T-cell (primary cell): ENCODE data around the gene PHF10. TPM values are rescaled to one million over a fixed set of nuclear protein-coding genes. Genes with fewer than 3 reads are reported as not detected.

Experiments used
- ATAC-seq, 4 experiments: fragments of 200-7000 bp in 3 of 4; fragments of 150-1000 bp in 1 of 4; cut with Tn5 transposase; replicated peaks in 1 of 4; 1 replicate in 3 of 4; 2 replicates in 1 of 4; pipeline ENCODE4 v1.10.0; 2021; ENCODE audit warnings: moderate library complexity in 3 of 4, mild to moderate bottlenecking in 2 of 4, moderate number of reproducible peaks in 1 of 4
- CTCF ChIA-PET, 2 donors: fragments of 300-600 bp; sonication (Branson Sonifier 250); formaldehyde crosslinking; loops; one replicate each; lab custom pipeline; 2022; ENCODE audit warnings: antibody characterized with exemption in 2 of 2; lab: Charles Lee
- POLR2A ChIA-PET, 2 donors: fragments of 300-600 bp; sonication (Branson Sonifier 250); formaldehyde crosslinking; loops; one replicate each; lab custom pipeline; 2022; ENCODE audit warnings: antibody characterized with exemption in 2 of 2; lab: Charles Lee
- DNase-seq, 35 experiments: peaks; one replicate each; pipeline versions ENCODE4 v3.0.0 to v3.0.0-alpha.2; 2013 to 2023
- H3K27ac ChIP-seq: one replicate; pipeline ENCODE4 v1.5.1; 2013; ENCODE audit warnings: low read length
- H3K27me3 ChIP-seq, 2 experiments: replicated peaks in 1 of 2; 1 replicate in 1 of 2; 2 replicates in 1 of 2; pipeline versions ENCODE4 v1.6.1 to v1.7.0; 2013; ENCODE audit warnings: low read length in 1 of 2, mixed read lengths in 1 of 2; ENCODE audit not compliant: control insufficient read depth in 2 of 2, insufficient read depth in 2 of 2; ENCODE audit errors: extremely low read depth in 1 of 2
- H3K36me3 ChIP-seq, 2 donors: 1 replicate in 1 of 2; 2 replicates in 1 of 2; pipeline versions ENCODE4 v1.6.1 to v1.7.0; 2013; ENCODE audit warnings: low read length in 1 of 2; ENCODE audit not compliant: control insufficient read depth in 2 of 2, insufficient read depth in 1 of 2; ENCODE audit errors: extremely low read depth in 1 of 2
- H3K4me1 ChIP-seq, 2 experiments: 1 replicate in 1 of 2; 2 replicates in 1 of 2; pipeline versions ENCODE4 v1.6.1 to v1.7.0; 2013; ENCODE audit warnings: low read length in 2 of 2, mixed read lengths in 1 of 2; ENCODE audit not compliant: insufficient read depth in 2 of 2, control insufficient read depth in 1 of 2; ENCODE audit errors: extremely low read depth in 1 of 2
- H3K4me3 ChIP-seq, 2 donors: 1 replicate in 1 of 2; 2 replicates in 1 of 2; pipeline versions ENCODE4 v1.5.1 to v1.7.0; 2013; ENCODE audit warnings: mild to moderate bottlenecking in 2 of 2, low read length in 1 of 2, moderate library complexity in 1 of 2; ENCODE audit not compliant: control insufficient read depth in 1 of 2; ENCODE audit errors: extremely low read depth in 1 of 2
- H3K9me3 ChIP-seq: 2 replicates; pipeline ENCODE4 v1.7.0; 2013
- H3K27ac Mint-ChIP-seq, 2 donors: one replicate each; pipeline ENCODE4 v1.8.0; 2020 to 2021; ENCODE audit warnings: mild to moderate bottlenecking in 2 of 2, mixed read lengths in 2 of 2
- H3K27me3 Mint-ChIP-seq, 2 donors: one replicate each; pipeline ENCODE4 v1.8.0; 2021 to 2022; ENCODE audit warnings: mixed read lengths in 2 of 2
- H3K36me3 Mint-ChIP-seq: one replicate; pipeline ENCODE4 v1.8.0; 2021; ENCODE audit warnings: mixed read lengths
- H3K4me1 Mint-ChIP-seq, 3 donors: one replicate each; pipeline ENCODE4 v1.8.0; 2020 to 2022; ENCODE audit warnings: mixed read lengths in 3 of 3, mild to moderate bottlenecking in 1 of 3
- H3K4me3 Mint-ChIP-seq, 3 donors: one replicate each; pipeline ENCODE4 v1.8.0; 2020 to 2022; ENCODE audit warnings: mild to moderate bottlenecking in 3 of 3, mixed read lengths in 3 of 3, moderate library complexity in 3 of 3
- H3K9me3 Mint-ChIP-seq, 3 donors: one replicate each; pipeline ENCODE4 v1.8.0; 2020 to 2022; ENCODE audit warnings: mixed read lengths in 3 of 3
- WGBS: methylation state at CpG from one replicate; pipeline ENCODE4 v1.1.5; 2013; ENCODE audit warnings: missing lambda C conversion rate; ENCODE audit not compliant: insufficient coverage; 5-methylcytosine and 5-hydroxymethylcytosine counted together
- total RNA-seq, 35 experiments: library from RNA in 6 of 35; stranded (reverse) in 6 of 35; fragments of 120-200 nt in 1 of 35; gene quantifications; one replicate each; pipeline versions ENCODE4 v1.2.1 to v1.2.4 and lab custom pipeline; 2013 to 2026

The PHF10 gene
- total RNA-seq, 5 donors from 2014 or later (not counting 1 experiment from before 2014, with no cell fraction given), result 77.8 to 94.1 (median 85.5) TPM

DNA sequence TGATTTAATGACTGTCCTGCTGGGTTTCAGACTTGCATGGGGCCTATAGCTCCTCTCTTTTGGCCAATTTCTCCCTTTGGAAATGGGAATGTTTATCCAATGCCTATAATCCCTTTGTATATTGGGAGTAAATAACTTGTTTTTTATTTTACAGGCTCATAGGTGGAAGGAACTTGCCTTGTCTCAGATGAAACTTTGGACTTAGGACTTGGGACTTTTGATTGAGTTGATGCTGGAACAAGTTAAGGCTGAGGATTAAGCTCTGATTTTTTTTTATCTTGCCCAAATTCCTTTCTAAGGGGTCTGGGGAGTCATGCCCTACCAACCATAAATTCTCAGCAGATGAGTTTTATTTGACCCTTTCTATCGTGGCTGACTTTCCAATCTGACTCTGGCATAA is 46.0 kb downstream of the PHF10 start:
- no peak overlapping the region for H3K27ac Mint-ChIP-seq
- ChIA-PET CTCF (no interaction called here), POLR2A (no interaction called here)
- no peak overlapping the region for H3K4me3 ChIP-seq
- ATAC-seq (no peak), DNase-seq (no peak)
- H3K4me1 Mint-ChIP-seq, result peaks cover 0 to 6% (median 2%) of the 10 kb centered on the region in 3 donors
- H3K36me3 Mint-ChIP-seq, result peaks cover 69% of the 10 kb centered on the region
- H3K9me3 ChIP-seq, result no peaks in the 10 kb centered on the region
- WGBS, result 75% methylated on average over 1 of the region's 1 CpG
- H3K27ac ChIP-seq, result no peak overlapping the region
- H3K4me3 Mint-ChIP-seq, result no peak overlapping the region
- H3K27me3 Mint-ChIP-seq, result no peaks in the 10 kb centered on the region
- H3K4me1 ChIP-seq, result no peaks in the 10 kb centered on the region
- H3K36me3 ChIP-seq, result no peaks in the 10 kb centered on the region
- H3K27me3 ChIP-seq, result no peaks in the 10 kb centered on the region
- H3K9me3 Mint-ChIP-seq, result peaks cover 0 to 15% (median 8%) of the 10 kb centered on the region in 3 donors

DNA sequence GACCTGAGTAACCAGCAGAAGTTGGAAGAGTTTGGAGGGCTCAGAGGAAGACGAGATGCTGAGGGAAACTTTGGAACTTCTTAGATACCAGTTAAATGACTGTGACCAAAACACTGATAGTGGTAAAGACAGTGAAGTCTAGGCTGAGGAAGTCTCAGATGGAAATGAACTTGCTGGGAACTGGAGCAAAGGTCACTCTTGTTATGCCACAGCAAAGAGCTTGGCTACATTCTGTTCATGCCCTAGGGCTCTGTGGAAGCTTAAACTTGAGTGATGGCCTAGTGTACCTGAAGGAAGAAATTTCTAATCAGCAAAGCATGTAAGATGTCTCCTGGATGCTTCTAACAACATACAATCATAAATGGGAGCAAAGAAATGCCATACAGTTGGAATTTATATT is 47.2 kb downstream of the PHF10 start:
- Mint-ChIP-seq H3K4me3 (no peak overlapping the region), H3K9me3 (peaks cover 0 to 15% (median 8%) of the 10 kb centered on the region in 3 donors), H3K27ac (no peak overlapping the region), H3K36me3 (peaks cover 64% of the 10 kb centered on the region), H3K27me3 (no peaks in the 10 kb centered on the region), H3K4me1 (peaks cover 0 to 3% (median under 1%) of the 10 kb centered on the region in 3 donors)
- H3K4me3 ChIP-seq, result no peak overlapping the region
- H3K36me3 ChIP-seq, result no peaks in the 10 kb centered on the region
- 80% methylated on average over 1 of the region's 1 CpG for WGBS
- H3K27me3 ChIP-seq, result no peaks in the 10 kb centered on the region
- no peaks in the 10 kb centered on the region for H3K4me1 ChIP-seq
- H3K27ac ChIP-seq, result no peak overlapping the region
- DNase-seq, result no peak
- ATAC-seq, result no peak
- ChIA-PET CTCF (no interaction called here), POLR2A (no interaction called here)
- H3K9me3 ChIP-seq, result no peaks in the 10 kb centered on the region

DNA sequence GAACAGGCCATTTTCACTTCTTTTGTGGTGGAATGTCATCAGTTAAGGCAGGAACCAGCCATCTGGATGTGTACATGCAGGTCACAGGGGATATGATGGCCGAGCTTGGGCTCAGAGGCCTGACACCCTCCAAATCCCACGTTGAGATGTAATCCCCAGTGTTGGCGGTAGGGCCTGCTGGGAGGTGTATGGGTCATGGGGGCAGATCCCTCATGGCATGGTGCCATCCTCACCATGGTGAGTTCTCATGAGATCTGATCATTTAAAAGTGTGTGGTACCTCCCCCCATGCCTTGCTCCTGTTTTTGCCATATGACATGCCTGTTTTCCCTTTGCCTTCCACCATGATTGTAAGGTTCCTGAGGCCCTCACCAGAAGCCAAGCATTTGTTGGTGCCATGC is 49.3 kb downstream of the PHF10 start:
- peaks cover 53% of the 10 kb centered on the region for H3K36me3 Mint-ChIP-seq

DNA sequence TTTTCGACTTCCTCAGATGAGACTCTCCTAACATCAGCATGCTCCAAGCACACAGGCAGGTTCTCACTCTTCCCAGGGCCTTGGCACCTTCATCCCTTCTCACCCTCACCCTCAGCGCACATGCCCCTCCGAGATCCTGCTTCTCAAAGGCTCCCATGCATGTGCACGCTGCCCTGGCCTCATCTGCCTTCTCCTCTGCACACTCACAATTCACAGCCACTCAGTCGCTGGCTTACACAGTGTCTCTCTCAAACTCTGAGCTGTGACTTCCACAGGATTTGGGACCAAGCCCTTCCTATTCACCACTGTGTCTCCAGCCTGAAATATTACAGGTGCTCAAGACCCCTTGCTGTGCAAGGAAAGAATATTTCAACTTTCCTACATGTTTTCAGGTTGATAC is 52.7 kb downstream of the PHF10 start:
- H3K36me3 ChIP-seq, result peaks cover 4 to 11% of the 10 kb centered on the region in 2 donors
- no peak overlapping the region for H3K27ac ChIP-seq
- peaks cover 0 to 16% (median 7%) of the 10 kb centered on the region in 3 donors for H3K4me1 Mint-ChIP-seq
- ATAC-seq, result no peak
- no peaks in the 10 kb centered on the region for H3K4me1 ChIP-seq
- H3K4me3 ChIP-seq, result no peak overlapping the region
- ChIA-PET CTCF (no interaction called here), POLR2A (no interaction called here)
- peaks cover 51% of the 10 kb centered on the region for H3K36me3 Mint-ChIP-seq
- H3K27me3 Mint-ChIP-seq, result no peaks in the 10 kb centered on the region
- no peaks in the 10 kb centered on the region for H3K9me3 ChIP-seq
- H3K27me3 ChIP-seq, result no peaks in the 10 kb centered on the region
- no peak overlapping the region for H3K4me3 Mint-ChIP-seq
- no peak for DNase-seq
- no peak overlapping the region for H3K27ac Mint-ChIP-seq
- 92% methylated on average over 5 of the region's 5 CpGs for WGBS
- H3K9me3 Mint-ChIP-seq, result no peaks in the 10 kb centered on the region

More for the DNA sequence above, 49.3 kb downstream of the PHF10 start:
- Histone ChIP-seq H3K9me3 (no peaks in the 10 kb centered on the region), H3K4me3 (no peak overlapping the region), H3K4me1 (no peaks in the 10 kb centered on the region), H3K27me3 (no peaks in the 10 kb centered on the region), H3K36me3 (peaks cover 0 to 2% of the 10 kb centered on the region in 2 donors), H3K27ac (no peak overlapping the region)
- DNase-seq (no peak), ATAC-seq (no peak)
- CTCF ChIA-PET, result no interaction called here
- H3K4me3 Mint-ChIP-seq, result no peak overlapping the region
- H3K27ac Mint-ChIP-seq, result no peak overlapping the region
- POLR2A ChIA-PET, result no interaction called here
- no peaks in the 10 kb centered on the region for H3K27me3 Mint-ChIP-seq
- WGBS, result 90% methylated on average over 2 of the region's 3 CpGs
- peaks cover 0 to 7% (median 3%) of the 10 kb centered on the region in 3 donors for H3K4me1 Mint-ChIP-seq
- H3K9me3 Mint-ChIP-seq, result peaks cover 0 to 1% (median 0%) of the 10 kb centered on the region in 3 donors

DNA sequence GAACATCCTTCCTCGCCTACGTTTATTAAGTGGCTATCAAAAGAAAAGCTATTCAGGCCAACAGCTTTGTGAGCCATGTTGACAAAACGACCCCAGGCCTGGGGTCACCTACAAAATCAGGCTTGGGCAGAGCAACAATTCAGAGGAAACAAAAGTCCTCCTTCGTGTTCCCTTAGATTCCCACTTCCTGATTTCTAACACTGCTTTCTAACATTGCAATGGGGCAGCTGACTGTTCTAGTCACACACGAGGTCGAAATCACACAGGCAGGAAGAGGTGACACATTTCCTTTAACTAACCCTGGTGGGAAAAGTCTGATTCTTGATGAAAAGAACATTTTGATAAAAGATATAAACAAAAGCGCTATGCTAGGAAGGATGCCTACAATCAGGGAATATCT is 54.4 kb downstream of the PHF10 start:
- Histone ChIP-seq H3K27ac (no peak overlapping the region), H3K9me3 (no peaks in the 10 kb centered on the region), H3K4me1 (no peaks in the 10 kb centered on the region), H3K4me3 (no peak overlapping the region), H3K27me3 (no peaks in the 10 kb centered on the region), H3K36me3 (peaks cover 4 to 11% of the 10 kb centered on the region in 2 donors)
- CTCF ChIA-PET, result interaction anchor here (0.6 to 0.8 kb wide), 2 partner anchors 31 to 261 kb away, joined by 3 to 4 read pairs; no protein-coding TSS in a partner anchor
- no peak overlapping the region for H3K4me3 Mint-ChIP-seq
- peak overlapping the region in 1 of 2 donors; percentile 16 for H3K27ac Mint-ChIP-seq
- no peak for DNase-seq
- 67% methylated on average over 3 of the region's 7 CpGs for WGBS
- H3K4me1 Mint-ChIP-seq, result peaks cover 0 to 16% (median 7%) of the 10 kb centered on the region in 3 donors
- no peaks in the 10 kb centered on the region for H3K9me3 Mint-ChIP-seq
- POLR2A ChIA-PET, result interaction anchor here in 1 of 2 donors (0.6 kb wide), 1 partner anchor 38 kb away, joined by 14 read pairs; no protein-coding TSS in a partner anchor
- no peaks in the 10 kb centered on the region for H3K27me3 Mint-ChIP-seq
- ATAC-seq, result no peak
- H3K36me3 Mint-ChIP-seq, result peaks cover 51% of the 10 kb centered on the region

DNA sequence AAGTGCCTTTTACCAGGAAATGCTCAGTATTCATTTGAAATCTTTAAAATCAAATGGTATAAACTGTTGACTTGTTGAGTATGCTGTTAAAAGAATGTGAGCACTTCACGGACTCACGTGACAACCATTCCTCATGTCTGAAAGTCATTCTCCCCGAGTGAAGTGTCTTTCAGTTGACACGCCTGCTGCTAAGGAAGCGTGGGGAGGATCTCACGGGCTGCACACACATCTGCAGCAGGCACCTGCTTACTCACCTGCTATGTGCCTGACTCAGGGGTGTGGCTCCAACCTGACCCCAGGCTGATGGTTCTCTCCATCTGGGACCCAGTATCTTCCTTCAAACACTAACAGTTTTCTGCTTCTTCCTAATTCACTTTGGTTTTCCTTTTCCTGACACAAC is 55.2 kb downstream of the PHF10 start:
- H3K4me1 Mint-ChIP-seq, result peaks cover 0 to 16% (median 7%) of the 10 kb centered on the region in 3 donors
- no peaks in the 10 kb centered on the region for H3K9me3 Mint-ChIP-seq
- DNase-seq (no peak), ATAC-seq (no peak)
- no peaks in the 10 kb centered on the region for H3K27me3 ChIP-seq
- no peaks in the 10 kb centered on the region for H3K9me3 ChIP-seq
- no peak overlapping the region for H3K4me3 ChIP-seq
- H3K36me3 Mint-ChIP-seq, result peaks cover 47% of the 10 kb centered on the region
- POLR2A ChIA-PET, result no interaction called here
- H3K27ac Mint-ChIP-seq, result no peak overlapping the region
- H3K36me3 ChIP-seq, result peaks cover 4 to 11% of the 10 kb centered on the region in 2 donors
- no peak overlapping the region for H3K4me3 Mint-ChIP-seq
- CTCF ChIA-PET, result interaction anchor here in 1 of 2 donors (0.6 kb wide), 1 partner anchor 31 kb away, joined by 3 read pairs; no protein-coding TSS in a partner anchor
- no peak overlapping the region for H3K27ac ChIP-seq
- H3K27me3 Mint-ChIP-seq, result no peaks in the 10 kb centered on the region
- WGBS, result 73% methylated on average over 6 of the region's 6 CpGs
- no peaks in the 10 kb centered on the region for H3K4me1 ChIP-seq
